SK-N-DZ (cell line): ENCODE data around the gene FOXC2.
"Not testable (repeated sequence)": the region's sequence is repeated elsewhere in the genome, so short reads cannot be mapped to it uniquely, and the experiment has no call there.

Experiments
- DNase-seq: peaks from one replicate; pipeline ENCODE4 v3.0.0-alpha.2; 2015; ENCODE audit warnings: low spot score

The FOXC2 gene

GRCh38 chr16:86587955-86588354 lies 21.3 kb downstream of the FOXC2 start:
- DNase-seq, result not testable (repeated sequence)

GRCh38 chr16:86590501-86591144 lies 24.0 kb downstream of the FOXC2 start:
- no peak for DNase-seq

GRCh38 chr16:86591270-86591669 lies 24.6 kb downstream of the FOXC2 start:
- DNase-seq, result no peak

GRCh38 chr16:86593913-86594620 lies 27.4 kb downstream of the FOXC2 start:
- no peak for DNase-seq

GRCh38 chr16:86594721-86595120 lies 28.1 kb downstream of the FOXC2 start:
- DNase-seq, result no peak

- DNase-seq, result no peak
These were observed 29.5 kb downstream of the FOXC2 start for GRCh38 chr16:86595983-86596605.

GRCh38 chr16:86597126-86597879 lies 30.7 kb downstream of the FOXC2 start:
- no peak for DNase-seq

- DNase-seq, result no peak
These were observed 31.4 kb downstream of the FOXC2 start for GRCh38 chr16:86597880-86598606.

GRCh38 chr16:86598607-86599565 lies 32.3 kb downstream of the FOXC2 start:
- no peak for DNase-seq

- DNase-seq, result no peak
These were observed 34.7 kb downstream of the FOXC2 start for GRCh38 chr16:86601356-86601755.

GRCh38 chr16:86602521-86602920 lies 35.9 kb downstream of the FOXC2 start:
- peak; percentile 27 for DNase-seq

GRCh38 chr16:86604436-86605193 lies 38.0 kb downstream of the FOXC2 start:
- no peak for DNase-seq

- no peak for DNase-seq
These were observed 39.3 kb downstream of the FOXC2 start for GRCh38 chr16:86605950-86606349.

GRCh38 chr16:86608301-86608747 lies 41.7 kb downstream of the FOXC2 start:
- DNase-seq, result no peak

GRCh38 chr16:86609115-86609514 lies 42.5 kb downstream of the FOXC2 start:
- DNase-seq, result no peak

GRCh38 chr16:86609661-86610060 lies 43.0 kb downstream of the FOXC2 start:
- no peak for DNase-seq

- no peak for DNase-seq
These were observed 44.3 kb downstream of the FOXC2 start for GRCh38 chr16:86610779-86611524.

- no peak for DNase-seq
These were observed 44.9 kb downstream of the FOXC2 start for GRCh38 chr16:86611525-86611855.

- no peak for DNase-seq
These were observed 45.3 kb downstream of the FOXC2 start for GRCh38 chr16:86611941-86612340.
